PC-3 (cell line): ENCODE data around the gene FBXO38.

Experiments
- EZH2 ChIP-seq: fragments of 300-600 bp; sonication (generic); IDR thresholded peaks from one replicate; pipeline ENCODE4 v1.6.1; 2017; ENCODE audit warnings: antibody characterized with exemption, mild to moderate bottlenecking, low read length; ENCODE audit not compliant: unreplicated experiment
- TF ChIP-seq, protein P1 (sequence below): fragments of 300-600 bp; sonication (generic); conservative IDR thresholded peaks from 2 replicates; pipeline ENCODE4 v1.5.1; 2017; ENCODE audit warnings: antibody characterized with exemption, low read depth, mild to moderate bottlenecking, low read length

DNA sequence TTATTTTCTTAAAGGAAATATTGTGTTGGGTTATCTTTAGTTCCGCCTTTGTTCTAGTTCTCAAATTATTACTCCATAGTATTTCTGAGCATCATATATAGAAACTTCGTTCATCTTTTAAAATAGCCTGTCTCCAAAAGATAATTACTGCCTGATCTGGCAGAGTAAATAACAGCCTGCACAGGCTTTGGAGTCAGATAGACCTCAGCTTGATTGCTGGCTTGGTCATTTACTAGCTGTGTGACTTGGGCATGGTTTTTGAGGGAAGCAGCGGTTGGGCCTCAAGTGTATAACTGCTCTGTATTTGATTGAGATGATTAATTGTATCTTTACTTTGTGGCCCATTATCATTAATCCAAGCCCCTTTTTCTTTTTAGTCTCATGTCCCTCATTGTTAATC lies 50.1 kb downstream of the FBXO38 start:
- TF ChIP-seq, protein P1, sequence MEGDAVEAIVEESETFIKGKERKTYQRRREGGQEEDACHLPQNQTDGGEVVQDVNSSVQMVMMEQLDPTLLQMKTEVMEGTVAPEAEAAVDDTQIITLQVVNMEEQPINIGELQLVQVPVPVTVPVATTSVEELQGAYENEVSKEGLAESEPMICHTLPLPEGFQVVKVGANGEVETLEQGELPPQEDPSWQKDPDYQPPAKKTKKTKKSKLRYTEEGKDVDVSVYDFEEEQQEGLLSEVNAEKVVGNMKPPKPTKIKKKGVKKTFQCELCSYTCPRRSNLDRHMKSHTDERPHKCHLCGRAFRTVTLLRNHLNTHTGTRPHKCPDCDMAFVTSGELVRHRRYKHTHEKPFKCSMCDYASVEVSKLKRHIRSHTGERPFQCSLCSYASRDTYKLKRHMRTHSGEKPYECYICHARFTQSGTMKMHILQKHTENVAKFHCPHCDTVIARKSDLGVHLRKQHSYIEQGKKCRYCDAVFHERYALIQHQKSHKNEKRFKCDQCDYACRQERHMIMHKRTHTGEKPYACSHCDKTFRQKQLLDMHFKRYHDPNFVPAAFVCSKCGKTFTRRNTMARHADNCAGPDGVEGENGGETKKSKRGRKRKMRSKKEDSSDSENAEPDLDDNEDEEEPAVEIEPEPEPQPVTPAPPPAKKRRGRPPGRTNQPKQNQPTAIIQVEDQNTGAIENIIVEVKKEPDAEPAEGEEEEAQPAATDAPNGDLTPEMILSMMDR: no peak
- TF ChIP-seq EZH2: no peak
